DOHH2 (cell line): Measurements from ENCODE around the gene MMP2.

ENCODE experiments used
- EZH2phosphoT487 ChIP-seq: fragments of 200-600 bp; sonication (generic); IDR thresholded peaks from 2 replicates; pipeline ENCODE4 v1.6.1; 2017; ENCODE audit warnings: borderline replicate concordance, mild to moderate bottlenecking, antibody characterized with exemption, low read length, moderate library complexity, mixed read lengths
- TF ChIP-seq, protein P1 (sequence below): fragments of 200-600 bp; sonication (generic); IDR thresholded peaks from one replicate; pipeline ENCODE4 v1.5.1; 2014; ENCODE audit warnings: antibody characterized with exemption, mild to moderate bottlenecking, low read depth, low read length; ENCODE audit not compliant: poor library complexity, severe bottlenecking

DNA sequence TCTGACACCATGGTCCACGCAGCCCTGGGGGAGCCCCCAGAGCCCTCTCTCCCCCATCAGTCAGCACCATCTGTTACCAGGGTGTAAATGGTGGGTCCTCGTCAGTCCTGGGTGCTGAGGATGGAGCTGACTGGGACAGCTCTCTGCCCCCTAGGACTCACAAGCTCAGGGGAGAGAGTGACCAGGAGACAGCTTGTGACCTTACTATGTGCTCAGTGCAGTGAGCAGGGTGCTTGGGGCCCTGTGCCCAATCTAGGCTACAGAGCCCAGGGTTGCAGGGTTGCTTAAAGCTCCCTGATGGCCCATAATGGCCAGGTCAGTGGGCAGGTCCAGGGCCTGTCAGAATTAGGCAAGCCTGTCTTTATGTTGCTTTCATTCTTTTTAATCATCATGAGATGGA lies 11.3 kb downstream of the MMP2 start:
- TF ChIP-seq, protein P1, sequence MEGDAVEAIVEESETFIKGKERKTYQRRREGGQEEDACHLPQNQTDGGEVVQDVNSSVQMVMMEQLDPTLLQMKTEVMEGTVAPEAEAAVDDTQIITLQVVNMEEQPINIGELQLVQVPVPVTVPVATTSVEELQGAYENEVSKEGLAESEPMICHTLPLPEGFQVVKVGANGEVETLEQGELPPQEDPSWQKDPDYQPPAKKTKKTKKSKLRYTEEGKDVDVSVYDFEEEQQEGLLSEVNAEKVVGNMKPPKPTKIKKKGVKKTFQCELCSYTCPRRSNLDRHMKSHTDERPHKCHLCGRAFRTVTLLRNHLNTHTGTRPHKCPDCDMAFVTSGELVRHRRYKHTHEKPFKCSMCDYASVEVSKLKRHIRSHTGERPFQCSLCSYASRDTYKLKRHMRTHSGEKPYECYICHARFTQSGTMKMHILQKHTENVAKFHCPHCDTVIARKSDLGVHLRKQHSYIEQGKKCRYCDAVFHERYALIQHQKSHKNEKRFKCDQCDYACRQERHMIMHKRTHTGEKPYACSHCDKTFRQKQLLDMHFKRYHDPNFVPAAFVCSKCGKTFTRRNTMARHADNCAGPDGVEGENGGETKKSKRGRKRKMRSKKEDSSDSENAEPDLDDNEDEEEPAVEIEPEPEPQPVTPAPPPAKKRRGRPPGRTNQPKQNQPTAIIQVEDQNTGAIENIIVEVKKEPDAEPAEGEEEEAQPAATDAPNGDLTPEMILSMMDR, result no peak
- no peak for TF ChIP-seq EZH2phosphoT487
